Body of pancreas (tissue), 4 donors: Measurements from ENCODE around the gene SIT1. TPM values are rescaled to one million over a fixed set of nuclear protein-coding genes. Genes with fewer than 3 reads are reported as not detected.

Experiments used
- ATAC-seq: fragments of 150-250 bp; one replicate; pipeline ENCODE4 v1.9.1; 2016
- DNase-seq, 4 donors: peaks; one replicate each; pipeline ENCODE4 v3.0.0-alpha.2; 2019
- H3K27ac ChIP-seq, 4 donors: fragments of 200-600 bp; sonication (generic); 1 replicate in 3 of 4; 2 replicates in 1 of 4; pipeline versions ENCODE4 v1.5.1 to v1.6.1; 2016 to 2019; ENCODE audit warnings: mild to moderate bottlenecking in 1 of 4, mixed read lengths in 1 of 4, moderate library complexity in 1 of 4
- H3K27me3 ChIP-seq, 2 donors: fragments of 200-600 bp; sonication (generic); one replicate each; pipeline ENCODE4 v1.6.0; 2016; ENCODE audit warnings: mild to moderate bottlenecking in 1 of 2
- H3K36me3 ChIP-seq, 2 donors: fragments of 200-600 bp; sonication (generic); replicated peaks in 1 of 2; 2 replicates each; pipeline ENCODE4 v1.5.1; 2016; ENCODE audit warnings: low read depth in 2 of 2; ENCODE audit not compliant: insufficient read depth in 1 of 2
- H3K4me1 ChIP-seq: fragments of 200-600 bp; sonication (generic); one replicate; pipeline ENCODE4 v1.6.0; 2016
- H3K4me3 ChIP-seq, 2 donors: fragments of 200-600 bp; sonication (generic); 1 replicate in 1 of 2; 2 replicates in 1 of 2; pipeline ENCODE4 v1.5.1; 2016 to 2019
- H3K9me3 ChIP-seq, 3 donors: fragments of 200-600 bp; sonication (generic); 1 replicate in 2 of 3; 2 replicates in 1 of 3; pipeline ENCODE4 v1.5.1; 2016
- CTCF ChIP-seq, 7 experiments: fragments of 450-650 bp in 4 of 7; fragments of 200-600 bp in 3 of 7; sonication (generic) in 3 of 7; IDR thresholded peaks; one replicate each; pipeline ENCODE4 v1.5.1; 2016 to 2019; ENCODE audit warnings: antibody characterized with exemption in 7 of 7
- POLR2A ChIP-seq, 3 donors: fragments of 450-650 bp; IDR thresholded peaks; one replicate each; pipeline ENCODE4 v1.6.1; 2016; ENCODE audit warnings: antibody characterized with exemption in 3 of 3, mild to moderate bottlenecking in 2 of 3
- WGBS, 2 donors: methylation state at CpG; one replicate each; pipeline ENCODE4 v1.1.5; 2017; 5-methylcytosine and 5-hydroxymethylcytosine counted together
- intact Hi-C: fragments of 100-400 bp; cut with DNase I; formaldehyde crosslinking; loops from one replicate; pipeline ENCODE4 v1.15.1; 2023
- total RNA-seq, 2 donors: library from RNA; depleted of rRNA; stranded (reverse); fragments of >200 nt; gene quantifications; one replicate each; pipeline ENCODE4 v1.1.0, GENCODE V29; 2016

SIT1 gene
- total RNA-seq, 2 donors from 2014 or later, result 0.26 TPM; not detected in 1

DNA sequence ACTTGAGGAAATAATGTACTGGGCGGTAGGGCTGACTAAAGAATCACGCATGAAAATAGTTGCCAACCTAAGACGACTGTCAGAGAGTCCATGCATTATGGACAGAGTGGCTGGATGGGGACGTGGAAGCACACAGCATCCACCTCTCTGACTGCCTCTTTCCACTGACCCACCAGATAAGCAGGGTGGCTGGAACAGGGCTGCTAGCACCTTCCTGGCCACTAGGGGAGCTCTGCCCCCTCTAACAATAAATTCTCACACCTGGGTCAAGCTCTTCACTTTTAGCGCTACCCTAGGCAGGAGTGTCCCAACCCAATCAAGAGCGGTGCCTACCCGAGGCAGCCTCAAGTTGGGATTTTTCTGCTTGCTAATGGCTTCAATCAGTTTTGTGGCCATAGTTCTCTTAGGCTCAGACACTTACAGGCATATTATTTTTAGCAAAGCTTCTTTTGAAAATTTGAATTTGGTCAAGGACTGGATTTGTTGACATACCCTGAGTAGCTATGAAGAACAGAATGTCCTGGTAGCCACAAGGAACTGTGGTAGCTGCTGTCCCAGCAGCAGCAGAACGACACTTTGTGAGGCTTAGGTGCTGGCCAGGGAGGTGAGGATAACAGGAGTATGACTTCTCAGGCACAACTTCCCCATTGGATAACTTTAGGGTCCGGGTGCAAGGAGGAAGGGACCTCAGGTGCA is 45.9 kb upstream of the SIT1 start:
- H3K27me3 ChIP-seq, result no peaks in the 10 kb centered on the region
- DNase-seq, result peak; percentile 75 to 80 (median 78)
- ATAC-seq, result peak; percentile 78
- 22 to 24% methylated on average over 9 of the region's 9 CpGs for WGBS, 2 donors
- TF ChIP-seq CTCF (IDR thresholded peaks at IDR 0.05) (peak; percentile 86 to 93 (median 90)), POLR2A (IDR thresholded peaks at IDR 0.05) (peak in 1 of 3 donors; percentile 22)
- no peak overlapping the region for H3K4me3 ChIP-seq
- peaks cover 26 to 32% of the 10 kb centered on the region in 2 donors for H3K36me3 ChIP-seq
- intact Hi-C loops, result loop anchor here (5.0 kb wide), 1 partner anchor 34 kb away; no protein-coding TSS in a partner anchor
- H3K27ac ChIP-seq, result peak overlapping the region; percentile 23 to 73 (median 54)
- H3K4me1 ChIP-seq, result peaks cover 28% of the 10 kb centered on the region
- H3K9me3 ChIP-seq, result no peaks in the 10 kb centered on the region

DNA sequence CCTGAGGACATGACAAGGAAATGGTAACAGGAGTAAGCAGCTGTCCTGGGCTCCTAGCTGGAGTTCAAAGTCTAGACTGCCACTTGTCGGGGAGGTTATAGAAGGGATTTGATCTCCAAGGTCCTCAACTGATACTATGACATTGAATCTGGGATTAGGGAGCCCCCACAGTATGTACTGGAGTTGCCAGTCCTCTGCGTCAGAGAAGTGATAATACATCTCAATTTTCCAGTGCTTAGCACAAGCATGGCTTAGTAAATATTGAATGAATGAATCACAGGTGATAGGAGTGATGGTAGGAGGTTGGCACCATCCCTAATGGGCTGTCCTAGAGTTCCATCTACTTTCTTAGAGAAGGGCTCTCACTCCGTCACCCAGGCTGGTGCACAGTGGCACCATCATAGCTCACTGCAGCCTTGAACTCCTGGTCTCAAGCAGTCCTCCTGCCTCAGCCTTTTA is 45.2 kb upstream of the SIT1 start:
- TF ChIP-seq CTCF (IDR thresholded peaks at IDR 0.05) (no peak), POLR2A (IDR thresholded peaks at IDR 0.05) (peak in 1 of 3 donors; percentile 58)
- ATAC-seq (peak; percentile 72), DNase-seq (peak; percentile 38 to 89 (median 65))
- no peaks in the 10 kb centered on the region for H3K9me3 ChIP-seq
- H3K4me3 ChIP-seq, result no peak overlapping the region
- peaks cover 32% of the 10 kb centered on the region for H3K4me1 ChIP-seq
- 31 to 37% methylated on average over 3 of the region's 3 CpGs for WGBS, 2 donors
- peak overlapping the region; percentile 23 to 73 (median 54) for H3K27ac ChIP-seq
- H3K27me3 ChIP-seq, result no peaks in the 10 kb centered on the region
- peaks cover 25 to 30% of the 10 kb centered on the region in 2 donors for H3K36me3 ChIP-seq
- intact Hi-C loops, result loop anchor here (5.0 kb wide), 1 partner anchor 34 kb away; no protein-coding TSS in a partner anchor

DNA sequence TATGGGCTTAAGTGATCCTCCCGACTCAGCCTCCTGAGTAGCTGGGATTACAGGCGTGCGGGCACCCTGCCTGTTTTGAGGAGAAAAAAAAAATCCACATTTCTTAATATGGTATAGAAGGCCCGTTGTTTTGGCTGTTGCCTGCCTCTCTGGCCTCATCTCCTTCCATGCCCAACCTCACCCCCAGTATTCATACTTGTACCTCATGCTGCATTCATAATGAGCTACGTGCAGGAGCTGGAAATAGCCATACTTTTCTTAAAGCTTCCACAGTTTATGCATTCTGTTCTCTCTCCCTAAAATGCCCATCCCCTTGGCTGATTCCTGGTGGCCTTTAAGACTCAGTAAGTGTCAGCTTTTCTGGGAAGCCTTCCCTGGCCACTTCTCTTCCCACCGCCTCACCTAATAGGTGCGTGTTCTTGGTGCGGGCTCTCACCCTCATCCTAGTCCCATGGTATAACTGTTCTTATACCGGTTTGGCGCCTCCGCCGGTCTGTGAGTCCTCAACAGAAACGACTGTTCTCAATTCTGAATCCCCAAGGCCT is 41.1 kb upstream of the SIT1 start:
- Histone ChIP-seq H3K36me3 (no peaks in the 10 kb centered on the region), H3K4me1 (peaks cover 32% of the 10 kb centered on the region), H3K4me3 (no peak overlapping the region), H3K9me3 (no peaks in the 10 kb centered on the region), H3K27ac (peak overlapping the region in 2 of 4 donors; percentile 82 to 90), H3K27me3 (no peaks in the 10 kb centered on the region)
- ATAC-seq (no peak), DNase-seq (no peak)
- TF ChIP-seq POLR2A (IDR thresholded peaks at IDR 0.05), result no peak
- TF ChIP-seq CTCF (IDR thresholded peaks at IDR 0.05), result no peak
- intact Hi-C loops, result no loop called here
- WGBS, 2 donors, result 88% methylated on average over 13 of the region's 13 CpGs

DNA sequence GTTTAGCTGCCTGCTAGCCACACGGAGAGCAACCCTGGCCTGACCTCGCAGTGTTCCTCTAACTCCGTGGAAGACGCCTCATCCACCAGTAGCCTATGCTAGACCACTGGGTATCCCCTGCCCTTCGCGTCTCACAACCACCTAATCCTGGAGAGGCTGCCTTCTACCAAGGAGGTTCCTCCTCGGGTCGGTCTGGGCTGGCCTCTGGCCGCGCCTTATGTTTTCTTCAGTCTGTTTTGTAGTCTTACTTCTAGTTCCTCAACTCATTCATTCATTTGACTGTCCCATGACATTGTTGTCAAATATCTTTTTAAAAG is 40.6 kb upstream of the SIT1 start:
- intact Hi-C loops, result no loop called here
- Histone ChIP-seq H3K4me3 (peak overlapping the region in 1 of 2 donors; percentile 86), H3K27ac (peak overlapping the region; percentile 69 to 90 (median 82)), H3K27me3 (no peaks in the 10 kb centered on the region), H3K36me3 (no peaks in the 10 kb centered on the region), H3K4me1 (peaks cover 27% of the 10 kb centered on the region), H3K9me3 (no peaks in the 10 kb centered on the region)
- DNase-seq (no peak), ATAC-seq (no peak)
- TF ChIP-seq POLR2A (IDR thresholded peaks at IDR 0.05) (no peak), CTCF (IDR thresholded peaks at IDR 0.05) (no peak)
- WGBS, 2 donors, result 26 to 36% methylated on average over 9 to 10 of the region's 10 CpGs
